ENCODE measurements around the gene PLA2G6. TPM values are rescaled to one million over a fixed set of nuclear protein-coding genes. Genes with fewer than 3 reads are reported as not detected.

PLA2G6 gene
- total and polyA plus RNA-seq, 12 donors, result 6.0 to 35.1 (median 13.5) TPM

DNA sequence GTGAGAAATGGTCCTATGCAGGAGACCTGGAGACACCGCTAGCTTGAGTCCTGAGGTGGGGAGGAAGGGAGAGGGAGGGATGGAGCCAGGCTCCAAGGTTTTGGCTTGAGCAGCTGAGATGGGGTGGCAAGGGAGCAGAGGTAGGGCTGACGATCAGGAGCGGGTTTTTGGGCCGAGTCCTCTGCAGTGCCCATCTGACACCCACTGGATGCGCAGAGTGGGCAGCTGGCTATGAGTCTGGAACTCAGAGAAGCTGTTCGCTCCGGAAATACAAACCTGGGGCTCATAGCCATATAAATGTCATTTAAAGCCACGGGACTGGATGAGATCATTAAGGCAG, 19.7 kb upstream of the PLA2G6 start:
- DNase-seq (no peak), ATAC-seq (peak in 2 of 8 donors; percentile 3 to 10)
- TF ChIP-seq, protein P1, sequence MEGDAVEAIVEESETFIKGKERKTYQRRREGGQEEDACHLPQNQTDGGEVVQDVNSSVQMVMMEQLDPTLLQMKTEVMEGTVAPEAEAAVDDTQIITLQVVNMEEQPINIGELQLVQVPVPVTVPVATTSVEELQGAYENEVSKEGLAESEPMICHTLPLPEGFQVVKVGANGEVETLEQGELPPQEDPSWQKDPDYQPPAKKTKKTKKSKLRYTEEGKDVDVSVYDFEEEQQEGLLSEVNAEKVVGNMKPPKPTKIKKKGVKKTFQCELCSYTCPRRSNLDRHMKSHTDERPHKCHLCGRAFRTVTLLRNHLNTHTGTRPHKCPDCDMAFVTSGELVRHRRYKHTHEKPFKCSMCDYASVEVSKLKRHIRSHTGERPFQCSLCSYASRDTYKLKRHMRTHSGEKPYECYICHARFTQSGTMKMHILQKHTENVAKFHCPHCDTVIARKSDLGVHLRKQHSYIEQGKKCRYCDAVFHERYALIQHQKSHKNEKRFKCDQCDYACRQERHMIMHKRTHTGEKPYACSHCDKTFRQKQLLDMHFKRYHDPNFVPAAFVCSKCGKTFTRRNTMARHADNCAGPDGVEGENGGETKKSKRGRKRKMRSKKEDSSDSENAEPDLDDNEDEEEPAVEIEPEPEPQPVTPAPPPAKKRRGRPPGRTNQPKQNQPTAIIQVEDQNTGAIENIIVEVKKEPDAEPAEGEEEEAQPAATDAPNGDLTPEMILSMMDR (IDR thresholded peaks at IDR 0.05), result no peak
- WGBS, 2 donors, result 17 to 20% methylated on average over 8 of the region's 8 CpGs
- no peaks in the 10 kb centered on the region for H3K9me3 ChIP-seq
- peaks cover 17 to 42% (median 31%) of the 10 kb centered on the region in 9 donors for H3K4me1 ChIP-seq
- H3K36me3 ChIP-seq, result peaks cover 0 to 4% (median 0%) of the 10 kb centered on the region in 9 donors
- peak overlapping the region; percentile 94 to 100 (median 99) for H3K27ac ChIP-seq
- intact Hi-C loops (cut with DNase I), result loop anchor here in 3 of 10 donors (1.0 to 10.0 kb wide), 4 partner anchors 20 to 113 kb away; partner anchors contain the start of genes CSNK1E (in 2 of the 3), PLA2G6 (in 2 of the 3) and BAIAP2L2 (in 1 of the 3)
- H3K4me3 ChIP-seq, result peak overlapping the region in 9 of 10 donors; percentile 67 to 97 (median 89)
- H3K27me3 ChIP-seq, result no peaks in the 10 kb centered on the region

- TF ChIP-seq, protein P1 (IDR thresholded peaks at IDR 0.05), result no peak
- ATAC-seq (no peak), DNase-seq (no peak)
- no peaks in the 10 kb centered on the region for H3K36me3 ChIP-seq
- intact Hi-C loops (cut with DNase I), result loop anchor here in 3 of 10 donors (2.0 to 10.0 kb wide), 3 partner anchors 19 to 115 kb away; partner anchors contain the start of genes CSNK1E (in 2 of the 3), BAIAP2L2 (in 1 of the 3) and PLA2G6 (in 1 of the 3)
- no peaks in the 10 kb centered on the region for H3K9me3 ChIP-seq
- H3K27ac ChIP-seq, result peak overlapping the region in 1 of 10 donors; percentile 99
- H3K4me3 ChIP-seq, result no peak overlapping the region
- H3K27me3 ChIP-seq, result no peaks in the 10 kb centered on the region
- WGBS, 2 donors, result 89 to 91% methylated on average over 10 of the region's 10 CpGs
- peaks cover 13 to 33% (median 22%) of the 10 kb centered on the region in 9 donors for H3K4me1 ChIP-seq
Observed at GRCh38 chr22:38199826-38200559, 18.4 kb upstream of the PLA2G6 start.

- peaks cover 0 to 27% (median 6%) of the 10 kb centered on the region in 9 donors for H3K4me1 ChIP-seq
- H3K9me3 ChIP-seq, result no peaks in the 10 kb centered on the region
- no peak overlapping the region for H3K4me3 ChIP-seq
- intact Hi-C loops (cut with DNase I), result no loop called here
- H3K27ac ChIP-seq, result no peak overlapping the region
- H3K27me3 ChIP-seq, result no peaks in the 10 kb centered on the region
- ATAC-seq (no peak), DNase-seq (no peak)
- WGBS, 2 donors, result 70 to 72% methylated on average over 19 of the region's 19 CpGs
- H3K36me3 ChIP-seq, result no peaks in the 10 kb centered on the region
- TF ChIP-seq, protein P1 (IDR thresholded peaks at IDR 0.05), result no peak
Observed at GRCh38 chr22:38196791-38197419, 15.3 kb upstream of the PLA2G6 start.

DNA sequence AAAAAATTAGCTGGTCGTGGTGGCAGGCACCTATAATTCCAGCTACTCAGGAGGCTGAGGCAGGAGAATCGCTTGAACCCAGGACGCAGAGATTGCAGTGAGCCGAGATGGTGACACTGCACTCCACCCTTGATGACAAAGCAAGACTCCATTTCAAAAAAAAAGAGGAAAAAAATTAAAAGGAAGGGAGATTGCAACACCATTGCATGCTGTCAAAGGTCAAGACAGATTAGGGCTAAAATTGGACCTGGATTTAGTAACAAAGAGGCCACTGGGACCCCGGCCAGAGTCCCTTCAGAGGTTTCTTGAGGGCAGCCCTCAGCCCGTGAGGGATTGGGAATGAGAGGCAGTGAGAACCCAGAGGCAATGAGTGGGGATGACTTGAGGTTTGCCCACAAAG, 11.9 kb upstream of the PLA2G6 start:
- Histone ChIP-seq H3K4me1 (peaks cover 0 to 21% (median 5%) of the 10 kb centered on the region in 9 donors), H3K4me3 (no peak overlapping the region), H3K27me3 (no peaks in the 10 kb centered on the region), H3K27ac (peak overlapping the region in 2 of 10 donors; percentile 5 to 56), H3K9me3 (no peaks in the 10 kb centered on the region), H3K36me3 (no peaks in the 10 kb centered on the region)
- peak in 7 of 8 donors; percentile 42 to 61 (median 56) for ATAC-seq
- TF ChIP-seq, protein P1 (IDR thresholded peaks at IDR 0.05), result no peak
- DNase-seq, result peak in 1 of 2 donors; percentile 61
- intact Hi-C loops (cut with DNase I), result no loop called here
- WGBS, 2 donors, result 58 to 70% methylated on average over 6 of the region's 6 CpGs
